Activated naive CD8-positive, alpha-beta T cell treated with anti-CD3 and anti-CD28 coated beads for 36 hours (primary cell): ENCODE results near the gene APOL3. TPM values are rescaled to one million over a fixed set of nuclear protein-coding genes. Genes with fewer than 3 reads are reported as not detected.
"Not testable (repeated sequence)": the region's sequence is repeated elsewhere in the genome, so short reads cannot be mapped to it uniquely, and the experiment has no call there.

ENCODE experiments used
- DNase-seq: peaks from one replicate; pipeline ENCODE4 v3.0.0; 2021
- H3K27ac Mint-ChIP-seq: one replicate; pipeline ENCODE4 v1.8.0; 2022; ENCODE audit warnings: mild to moderate bottlenecking, moderate library complexity, mixed read lengths
- H3K27me3 Mint-ChIP-seq: one replicate; pipeline ENCODE4 v1.8.0; 2022; ENCODE audit warnings: mild to moderate bottlenecking, mixed read lengths
- H3K36me3 Mint-ChIP-seq: one replicate; pipeline ENCODE4 v1.8.0; 2021; ENCODE audit warnings: mild to moderate bottlenecking, mixed read lengths
- H3K4me1 Mint-ChIP-seq: one replicate; pipeline ENCODE4 v1.8.0; 2021; ENCODE audit warnings: mixed read lengths
- H3K4me3 Mint-ChIP-seq: one replicate; pipeline ENCODE4 v1.8.0; 2022; ENCODE audit warnings: mild to moderate bottlenecking, moderate library complexity, mixed read lengths
- H3K9me3 Mint-ChIP-seq: one replicate; pipeline ENCODE4 v1.8.0; 2022; ENCODE audit warnings: mixed read lengths
- total RNA-seq, 2 experiments: library from RNA; stranded (reverse); gene quantifications; one replicate each; pipeline ENCODE4 v1.2.3, GENCODE V29; 2021

The APOL3 gene, protein sequence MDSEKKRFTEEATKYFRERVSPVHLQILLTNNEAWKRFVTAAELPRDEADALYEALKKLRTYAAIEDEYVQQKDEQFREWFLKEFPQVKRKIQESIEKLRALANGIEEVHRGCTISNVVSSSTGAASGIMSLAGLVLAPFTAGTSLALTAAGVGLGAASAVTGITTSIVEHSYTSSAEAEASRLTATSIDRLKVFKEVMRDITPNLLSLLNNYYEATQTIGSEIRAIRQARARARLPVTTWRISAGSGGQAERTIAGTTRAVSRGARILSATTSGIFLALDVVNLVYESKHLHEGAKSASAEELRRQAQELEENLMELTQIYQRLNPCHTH
- total RNA-seq = 10 to 100 TPM; 55.0 to 56.3 TPM

DNA sequence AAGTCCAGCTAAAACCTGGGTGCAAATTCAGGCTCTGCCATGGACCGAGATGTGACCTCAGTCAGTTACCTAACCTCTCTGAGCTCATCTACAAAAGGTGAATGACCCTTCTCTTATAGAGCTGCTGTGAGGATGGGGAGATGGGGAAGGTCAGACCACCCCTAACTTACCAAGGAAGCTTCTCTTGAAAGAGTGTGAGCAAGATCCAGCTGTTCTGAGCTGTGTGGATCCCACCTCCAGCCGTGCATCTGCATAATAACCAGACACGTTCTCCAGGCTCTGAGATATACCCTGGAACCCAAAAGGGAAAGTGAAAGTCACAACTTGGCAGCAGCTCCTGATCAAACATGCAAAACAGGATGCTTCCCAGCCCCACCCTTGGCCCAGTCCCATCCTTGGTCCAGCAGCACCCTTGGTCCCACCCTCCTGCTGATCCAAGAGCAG lies at the start of gene APOL3:
Gene APOL3, minus strand, starts transcription at position 257 of the 444 bp plus-strand sequence. CDS start 11,700 bp downstream, outside the sequence.
- peaks cover 23% of the 10 kb centered on the region for H3K36me3 Mint-ChIP-seq
- H3K27ac Mint-ChIP-seq = peak within 1 kb of the TSS; percentile 99
- DNase-seq = peak; percentile 58
- peaks cover 91% of the 10 kb centered on the region for H3K4me1 Mint-ChIP-seq
- H3K4me3 Mint-ChIP-seq = peak within 1 kb of the TSS; percentile 87
- H3K27me3 Mint-ChIP-seq = no peaks in the 10 kb centered on the region
- H3K9me3 Mint-ChIP-seq = no peaks in the 10 kb centered on the region

DNA sequence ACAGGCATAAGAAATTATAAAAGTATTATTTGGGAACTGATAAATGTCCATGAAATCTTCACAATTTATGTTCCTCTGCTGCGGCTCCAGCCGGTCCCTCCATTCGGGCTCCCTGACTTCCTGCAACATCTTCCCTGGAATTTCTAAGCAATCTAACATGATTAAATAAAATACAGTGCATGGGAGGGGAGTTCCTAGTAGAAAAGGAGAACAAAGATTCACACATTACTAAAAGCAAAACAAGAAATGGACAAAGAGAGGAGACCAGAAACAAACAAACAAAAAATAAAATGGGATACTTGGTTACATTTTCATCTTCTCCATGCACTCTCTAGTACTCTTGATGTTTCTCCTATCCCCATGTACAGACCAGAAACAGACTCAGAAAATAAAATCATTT lies 49.7 kb upstream of the APOL3 start:
- H3K36me3 Mint-ChIP-seq = peaks cover 6% of the 10 kb centered on the region
- H3K4me1 Mint-ChIP-seq = peaks cover 9% of the 10 kb centered on the region
- H3K27ac Mint-ChIP-seq = no peak overlapping the region
- H3K27me3 Mint-ChIP-seq = peaks cover 12% of the 10 kb centered on the region
- no peak overlapping the region for H3K4me3 Mint-ChIP-seq
- H3K9me3 Mint-ChIP-seq = peaks cover 6% of the 10 kb centered on the region
- DNase-seq = no peak

DNA sequence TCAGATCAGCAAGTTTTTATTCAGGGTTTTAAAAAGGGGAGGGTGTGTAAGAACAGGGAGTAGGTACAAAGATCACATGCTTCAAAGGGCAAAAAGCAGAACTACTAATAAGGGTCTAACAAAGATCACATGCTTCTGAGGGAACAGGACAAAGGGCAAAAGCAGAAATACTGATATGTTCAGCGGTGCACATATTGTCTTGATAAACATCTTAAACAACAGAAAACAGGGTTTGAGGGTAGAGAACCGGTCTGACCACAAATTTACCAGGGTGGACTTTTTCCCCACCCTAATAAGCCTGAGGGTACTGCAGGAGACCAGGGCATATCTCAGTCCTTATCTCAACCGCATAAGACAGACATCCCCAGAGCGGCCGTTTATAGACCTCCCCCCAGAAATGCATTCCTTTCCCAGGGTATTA lies 48.9 kb upstream of the APOL3 start:
- H3K27ac Mint-ChIP-seq, H3K4me1 Mint-ChIP-seq, DNase-seq, H3K36me3 Mint-ChIP-seq, H3K4me3 Mint-ChIP-seq, H3K9me3 Mint-ChIP-seq: not testable (repeated sequence)
- peaks cover 14% of the 10 kb centered on the region for H3K27me3 Mint-ChIP-seq

DNA sequence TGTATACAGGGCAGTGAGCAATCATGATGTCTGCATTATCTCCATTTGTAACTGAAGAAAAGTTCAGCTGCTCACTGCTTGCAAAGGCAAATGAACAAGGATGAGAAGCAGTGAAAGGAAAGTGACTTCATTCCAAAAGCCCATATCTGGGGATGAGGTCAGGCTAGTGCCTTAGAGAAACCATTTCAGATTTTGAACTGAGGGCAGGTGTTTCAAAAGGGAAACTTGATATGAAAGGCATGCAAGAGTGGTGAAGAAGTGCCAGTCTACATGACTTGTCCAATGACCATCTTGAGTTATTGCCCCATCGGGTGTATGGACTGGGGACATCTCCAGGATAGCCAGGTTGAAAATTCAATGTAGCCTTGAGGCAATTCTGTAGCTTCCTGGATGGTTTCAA lies 48.4 kb upstream of the APOL3 start:
- H3K4me3 Mint-ChIP-seq = no peak overlapping the region
- H3K27me3 Mint-ChIP-seq = peaks cover 16% of the 10 kb centered on the region
- peaks cover 6% of the 10 kb centered on the region for H3K9me3 Mint-ChIP-seq
- peaks cover 6% of the 10 kb centered on the region for H3K36me3 Mint-ChIP-seq
- H3K4me1 Mint-ChIP-seq = peaks cover 9% of the 10 kb centered on the region
- no peak overlapping the region for H3K27ac Mint-ChIP-seq
- DNase-seq = no peak

DNA sequence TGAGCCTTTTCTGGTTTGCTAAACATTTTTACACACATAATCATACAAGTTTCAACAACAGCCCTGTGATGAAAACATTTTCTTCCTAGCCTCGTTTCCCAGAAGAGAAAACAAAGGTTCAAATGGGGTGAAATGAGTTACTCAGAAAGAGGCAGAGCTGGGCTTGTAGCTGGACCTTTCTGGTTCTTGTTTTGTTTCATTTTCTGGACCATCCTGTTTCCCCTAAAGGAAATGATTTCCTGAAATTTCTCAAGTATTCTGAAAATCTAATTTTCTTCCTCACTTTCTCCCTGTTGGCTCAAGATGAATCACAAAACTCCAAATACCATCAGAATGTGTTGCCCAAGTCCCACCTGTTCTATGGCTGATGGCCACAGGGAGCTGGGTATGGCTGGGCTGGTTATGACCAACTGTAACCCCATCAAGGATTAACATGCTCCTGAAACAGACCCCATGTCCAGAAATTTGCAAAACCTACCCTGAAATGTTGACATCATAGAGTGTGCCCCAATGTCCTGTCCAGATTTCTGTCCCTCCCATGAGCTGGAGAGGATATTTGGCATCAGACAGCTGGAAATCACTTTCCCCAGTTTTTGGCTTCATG lies 47.7 kb upstream of the APOL3 start:
- Mint-ChIP-seq H3K27me3 (peaks cover 16% of the 10 kb centered on the region), H3K4me1 (peaks cover 9% of the 10 kb centered on the region), H3K4me3 (no peak overlapping the region), H3K36me3 (peaks cover 6% of the 10 kb centered on the region), H3K27ac (no peak overlapping the region), H3K9me3 (peaks cover 6% of the 10 kb centered on the region)
- DNase-seq = no peak

DNA sequence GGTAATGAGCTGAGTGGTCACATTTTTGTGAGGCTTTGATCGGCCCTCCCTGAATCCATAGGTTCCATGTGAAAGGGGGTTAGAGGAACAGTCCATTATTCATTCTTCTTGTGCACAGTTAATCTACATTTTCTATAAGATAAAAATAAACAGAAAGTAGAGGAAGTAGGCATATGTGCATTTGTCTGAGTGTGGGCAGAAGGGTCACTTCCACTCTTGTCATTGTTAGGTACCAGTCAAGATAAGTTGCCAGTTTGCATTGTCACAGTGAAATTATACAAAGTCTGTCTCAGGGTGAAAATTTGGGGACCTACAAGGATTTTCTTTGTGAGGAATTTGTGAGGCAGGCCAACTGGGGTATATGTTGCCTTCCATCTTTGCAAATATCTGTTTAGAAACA lies 45.7 kb upstream of the APOL3 start:
- no peak overlapping the region for H3K27ac Mint-ChIP-seq
- H3K4me3 Mint-ChIP-seq = no peak overlapping the region
- peaks cover 16% of the 10 kb centered on the region for H3K27me3 Mint-ChIP-seq
- peaks cover 9% of the 10 kb centered on the region for H3K4me1 Mint-ChIP-seq
- peaks cover 6% of the 10 kb centered on the region for H3K36me3 Mint-ChIP-seq
- no peak for DNase-seq
- peaks cover 6% of the 10 kb centered on the region for H3K9me3 Mint-ChIP-seq

DNA sequence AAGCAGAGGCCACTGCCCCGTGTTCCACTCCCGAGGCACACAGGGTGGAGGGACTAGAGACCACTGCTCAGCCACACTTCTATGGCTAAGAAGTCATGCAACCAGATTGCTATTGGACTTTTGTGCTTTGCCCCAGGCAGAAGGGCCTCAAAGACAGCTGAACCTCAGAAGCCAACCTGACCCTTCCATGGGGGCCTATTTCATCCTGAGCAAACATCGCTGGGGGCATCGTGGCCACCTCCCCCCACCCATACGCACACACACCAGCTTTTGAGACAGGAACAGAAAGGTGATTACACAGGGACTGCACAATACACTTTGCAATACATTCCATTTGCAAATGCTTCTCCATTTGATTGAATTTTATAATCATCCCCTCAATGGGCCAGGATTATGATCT lies 45.0 kb upstream of the APOL3 start:
- H3K27ac Mint-ChIP-seq, H3K4me1 Mint-ChIP-seq, H3K4me3 Mint-ChIP-seq, DNase-seq, H3K9me3 Mint-ChIP-seq, H3K36me3 Mint-ChIP-seq: not testable (repeated sequence)
- H3K27me3 Mint-ChIP-seq = peaks cover 12% of the 10 kb centered on the region

DNA sequence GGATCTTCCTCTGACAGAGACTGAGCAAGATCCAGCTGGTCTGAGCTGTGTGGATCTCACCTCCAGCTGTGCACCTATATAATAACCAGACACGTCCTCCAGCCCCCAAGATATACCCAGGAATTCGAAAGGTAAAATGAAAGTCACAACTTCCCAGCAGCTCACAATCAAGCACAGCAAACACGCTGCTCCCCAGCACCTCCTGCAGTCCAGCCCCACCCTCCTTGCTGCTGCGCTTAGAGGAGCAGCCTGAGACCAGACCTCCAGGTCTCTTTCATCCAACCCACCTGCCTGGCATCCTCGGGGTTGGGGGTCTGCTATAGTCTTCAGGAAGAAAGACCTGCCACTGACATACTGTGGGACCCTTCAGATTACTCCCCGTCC lies 44.1 kb upstream of the APOL3 start:
- H3K4me3 Mint-ChIP-seq = peak overlapping the region; percentile 45
- H3K27me3 Mint-ChIP-seq = peaks cover 12% of the 10 kb centered on the region
- no peaks in the 10 kb centered on the region for H3K4me1 Mint-ChIP-seq
- H3K36me3 Mint-ChIP-seq = peaks cover 6% of the 10 kb centered on the region
- no peak overlapping the region for H3K27ac Mint-ChIP-seq
- H3K9me3 Mint-ChIP-seq = peaks cover 4% of the 10 kb centered on the region
- no peak for DNase-seq

DNA sequence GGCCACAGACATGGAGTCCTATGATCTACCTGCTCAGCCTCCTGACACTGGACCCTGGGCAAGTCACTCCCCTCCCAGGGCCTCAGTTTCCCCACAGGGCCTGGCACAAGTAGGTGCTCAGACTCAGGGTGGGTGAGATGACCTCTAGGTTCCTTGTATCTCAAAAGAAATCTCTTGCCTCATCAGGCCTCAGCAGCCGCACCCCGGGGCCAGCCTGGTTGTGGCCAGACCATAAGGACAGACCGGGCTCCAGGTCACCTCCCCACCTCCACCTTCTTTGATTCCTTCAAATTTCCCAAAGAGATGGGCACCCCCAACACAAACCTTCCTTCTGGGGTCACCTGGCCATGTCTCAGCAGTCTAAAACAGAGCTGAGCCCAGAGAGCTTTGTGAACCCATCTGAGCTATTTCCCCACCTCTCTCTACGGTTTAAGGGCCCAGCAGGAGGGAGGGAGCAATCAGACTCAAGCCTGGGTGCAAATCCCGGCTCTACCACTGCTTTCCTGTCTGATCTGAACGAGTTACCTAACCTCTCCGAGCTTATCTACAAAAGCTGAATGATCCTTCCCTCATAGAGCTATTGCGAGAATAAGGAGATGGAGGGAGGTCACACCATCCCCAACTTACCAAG lies 43.6 kb upstream of the APOL3 start:
- Mint-ChIP-seq H3K9me3 (peaks cover 1% of the 10 kb centered on the region), H3K4me3 (peak overlapping the region; percentile 45), H3K27ac (no peak overlapping the region), H3K27me3 (peaks cover 9% of the 10 kb centered on the region), H3K4me1 (no peaks in the 10 kb centered on the region), H3K36me3 (peaks cover 4% of the 10 kb centered on the region)
- DNase-seq = no peak

DNA sequence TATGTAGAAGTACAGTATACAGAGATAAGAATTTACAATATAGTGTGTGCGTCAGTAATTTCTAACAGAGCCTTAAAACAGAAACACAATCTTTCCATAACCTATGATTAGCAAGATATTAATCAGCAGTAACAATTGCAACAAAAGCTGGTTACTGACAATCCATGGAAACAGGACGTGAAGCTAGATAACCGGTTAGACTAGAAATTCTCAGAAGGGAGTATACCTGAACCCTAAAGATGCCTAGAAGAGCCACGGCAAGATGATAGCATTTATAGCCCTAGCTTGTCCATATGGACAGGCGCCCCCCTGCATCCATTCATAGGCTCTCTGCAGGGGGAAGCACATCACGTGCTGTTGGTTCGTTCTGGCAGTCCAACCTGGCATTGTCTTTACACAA lies 42.9 kb upstream of the APOL3 start:
- not testable (repeated sequence) for H3K27ac Mint-ChIP-seq, H3K9me3 Mint-ChIP-seq, H3K27me3 Mint-ChIP-seq, DNase-seq, H3K4me1 Mint-ChIP-seq, H3K36me3 Mint-ChIP-seq, H3K4me3 Mint-ChIP-seq

DNA sequence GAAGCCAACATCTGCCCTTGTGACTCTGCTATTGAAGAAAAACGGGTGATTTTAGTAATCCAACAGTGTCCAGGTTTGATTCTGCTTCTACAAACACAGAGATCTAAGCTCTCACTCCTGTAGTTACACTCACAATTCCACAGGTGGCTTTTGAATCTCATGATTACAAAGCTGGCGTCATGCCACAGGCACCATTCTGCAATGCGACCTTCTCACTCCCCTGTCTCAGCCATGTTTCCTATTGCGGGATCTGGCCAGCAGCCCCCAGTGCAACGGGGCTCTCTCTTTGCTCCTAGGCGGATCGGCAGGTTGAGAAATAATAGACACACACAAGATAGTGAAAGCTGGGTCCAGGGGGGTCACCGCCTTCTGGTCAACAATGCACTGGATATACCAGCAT lies 42.4 kb upstream of the APOL3 start:
- H3K4me1 Mint-ChIP-seq, DNase-seq, H3K27ac Mint-ChIP-seq: not testable (repeated sequence)

DNA sequence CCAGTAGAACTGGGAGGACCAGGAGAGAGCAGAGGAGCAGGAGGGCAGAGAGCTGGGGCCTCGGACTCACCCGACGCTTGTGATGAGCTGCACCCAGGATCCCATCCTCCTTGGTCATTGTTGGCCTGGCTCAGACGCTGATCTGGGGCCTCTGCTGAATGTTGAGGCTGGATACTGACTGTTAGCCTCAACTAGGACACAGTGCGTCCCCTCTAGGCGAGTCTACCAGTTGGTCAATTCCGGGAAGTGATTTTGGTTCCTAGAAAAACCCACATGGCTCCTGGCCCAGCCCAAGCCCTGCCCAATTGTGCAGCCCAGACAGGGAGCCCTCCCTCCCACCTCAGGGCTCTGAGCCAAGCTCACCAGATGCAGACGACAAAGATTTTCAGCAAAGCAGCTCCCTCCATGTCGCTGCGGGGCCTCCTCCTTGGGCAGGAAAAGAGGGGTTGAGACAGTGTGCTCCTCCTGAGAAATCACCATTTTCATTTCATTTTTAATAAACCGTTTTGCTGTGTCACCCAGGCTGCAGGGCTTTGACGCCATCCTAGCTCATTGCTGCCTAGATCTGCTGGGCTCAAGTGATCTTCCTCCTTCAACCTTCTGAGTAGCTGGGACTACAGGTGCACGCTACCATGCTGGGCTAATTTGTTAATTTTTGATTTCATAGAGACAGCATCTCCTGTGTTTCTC lies 41.2 kb upstream of the APOL3 start, which contains the start of gene APOL4:
Gene APOL4, minus strand, starts transcription at position 180 of the 690 bp plus-strand sequence. Its CDS starts 75 bp downstream, at position 105.
- Mint-ChIP-seq H3K9me3 (no peaks in the 10 kb centered on the region), H3K4me1 (peaks cover 18% of the 10 kb centered on the region)

More for the DNA sequence above, 42.4 kb upstream of the APOL3 start:
- H3K9me3 Mint-ChIP-seq, H3K36me3 Mint-ChIP-seq, H3K27me3 Mint-ChIP-seq, H3K4me3 Mint-ChIP-seq: not testable (repeated sequence)

DNA sequence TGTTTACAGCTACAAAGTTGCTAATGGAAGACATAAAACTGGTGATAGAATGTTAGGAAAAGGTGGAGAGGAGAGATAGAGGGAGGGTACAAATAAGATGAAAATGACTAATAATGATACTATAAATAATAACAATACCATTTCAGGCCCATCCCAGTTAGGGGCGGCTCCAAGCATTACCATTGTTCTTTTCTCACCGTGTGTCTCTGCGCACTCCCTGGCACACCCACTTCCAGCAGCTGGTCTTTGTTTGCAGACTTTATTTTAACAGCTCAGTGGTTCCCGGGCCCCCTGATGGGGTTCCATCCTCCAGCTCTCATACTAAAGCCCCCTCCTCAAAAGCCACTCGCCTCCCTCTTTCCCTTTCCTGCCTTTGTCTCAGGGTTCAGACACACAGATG lies 40.5 kb upstream of the APOL3 start:
- H3K27me3 Mint-ChIP-seq, H3K9me3 Mint-ChIP-seq, H3K4me3 Mint-ChIP-seq, H3K27ac Mint-ChIP-seq, DNase-seq, H3K36me3 Mint-ChIP-seq: not testable (repeated sequence)
- peaks cover 20% of the 10 kb centered on the region for H3K4me1 Mint-ChIP-seq

More for the DNA sequence above, 41.2 kb upstream of the APOL3 start, which contains the start of gene APOL4:
- Mint-ChIP-seq H3K27me3 (peaks cover 4% of the 10 kb centered on the region), H3K27ac (no peak within 1 kb of the TSS), H3K4me3 (no peak within 1 kb of the TSS), H3K36me3 (no peaks in the 10 kb centered on the region)
- DNase-seq = no peak

DNA sequence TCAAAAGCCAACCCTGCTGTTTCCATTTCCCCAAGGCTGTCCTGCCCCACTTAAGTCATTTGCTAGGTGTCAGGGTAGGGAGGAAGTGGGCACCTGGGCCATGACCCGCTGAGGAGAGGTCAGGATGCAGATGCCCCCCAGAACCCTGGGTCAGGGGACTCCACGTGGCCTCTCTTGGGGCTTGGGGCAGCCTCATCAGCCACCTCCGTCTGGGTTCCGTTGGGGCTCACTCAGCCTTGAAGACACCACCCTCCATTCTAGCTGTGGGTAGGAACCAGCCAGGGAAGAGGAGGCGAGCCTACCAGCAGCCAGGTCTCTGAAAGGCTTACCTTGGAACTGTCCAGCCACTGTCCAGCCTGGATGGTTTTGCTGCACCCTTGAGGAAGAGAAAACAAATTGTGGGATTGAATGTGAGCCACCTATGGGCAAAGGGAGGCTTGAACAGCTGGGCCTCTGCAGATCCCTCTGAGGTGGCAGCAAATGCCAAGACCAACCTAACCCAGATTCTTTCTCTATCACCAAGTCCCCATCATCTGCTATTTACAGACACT lies 38.5 kb upstream of the APOL3 start:
- no peaks in the 10 kb centered on the region for H3K9me3 Mint-ChIP-seq
- H3K27me3 Mint-ChIP-seq = no peaks in the 10 kb centered on the region
- H3K36me3 Mint-ChIP-seq = no peaks in the 10 kb centered on the region
- no peak overlapping the region for H3K27ac Mint-ChIP-seq
- peaks cover 26% of the 10 kb centered on the region for H3K4me1 Mint-ChIP-seq
- no peak overlapping the region for H3K4me3 Mint-ChIP-seq
- no peak for DNase-seq

DNA sequence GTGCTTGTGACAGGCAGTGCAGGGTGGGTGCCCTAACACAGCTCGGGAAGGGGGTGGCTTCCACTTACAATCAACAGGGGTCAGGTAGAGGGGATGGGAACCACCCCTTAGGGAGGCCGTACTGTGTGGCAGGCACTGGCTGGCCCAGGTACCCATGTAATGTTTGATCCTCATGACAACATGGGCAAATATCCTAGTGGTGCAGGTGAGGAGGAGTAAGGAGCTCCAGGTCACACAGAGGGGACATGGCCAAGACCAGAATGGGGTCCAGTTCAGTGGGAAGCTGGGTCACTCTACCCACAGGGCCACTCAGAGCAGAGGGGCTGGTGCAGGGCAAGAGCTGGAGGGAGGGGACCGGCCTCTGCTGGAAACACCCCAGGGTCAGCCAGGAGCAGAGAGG lies 38.0 kb upstream of the APOL3 start:
- no peaks in the 10 kb centered on the region for H3K27me3 Mint-ChIP-seq
- H3K4me1 Mint-ChIP-seq = peaks cover 26% of the 10 kb centered on the region
- no peaks in the 10 kb centered on the region for H3K36me3 Mint-ChIP-seq
- no peak for DNase-seq
- no peaks in the 10 kb centered on the region for H3K9me3 Mint-ChIP-seq
- no peak overlapping the region for H3K4me3 Mint-ChIP-seq
- no peak overlapping the region for H3K27ac Mint-ChIP-seq
